Smooth muscle cell (in vitro differentiated cells): ENCODE data around the gene SHROOM3. TPM values are rescaled to one million over a fixed set of nuclear protein-coding genes. Genes with fewer than 3 reads are reported as not detected.
A peak's percentile ranks its signal among the peaks of the same experiment; 100 is the strongest.

ENCODE experiments used
- DNase-seq: peaks from one replicate; lab custom pipeline; 2025; ENCODE audit not compliant: unreplicated experiment; lab: John Stamatoyannopoulos, UW
- H2AFZ ChIP-seq: fragments of 200-600 bp; sonication (generic); 2 replicates; pipeline ENCODE4 v1.6.0; 2016; ENCODE audit warnings: antibody characterized with exemption, low read depth, mild to moderate bottlenecking
- H3F3A ChIP-seq: fragments of 200-600 bp; sonication (generic); 2 replicates; pipeline ENCODE4 v1.6.0; 2017; ENCODE audit warnings: antibody characterized with exemption, low read depth
- H3K27ac ChIP-seq: fragments of 200-600 bp; sonication (generic); 2 replicates; pipeline ENCODE4 v1.5.1; 2016; ENCODE audit warnings: low read depth, mild to moderate bottlenecking
- H3K27me3 ChIP-seq: fragments of 200-600 bp; sonication (generic); 2 replicates; pipeline ENCODE4 v1.6.1; 2016; ENCODE audit warnings: low read depth, mild to moderate bottlenecking
- H3K36me3 ChIP-seq: fragments of 200-600 bp; sonication (generic); 2 replicates; pipeline ENCODE4 v1.5.1; 2016; ENCODE audit warnings: low read depth
- H3K4me1 ChIP-seq: fragments of 200-600 bp; sonication (generic); 2 replicates; pipeline ENCODE4 v1.5.1; 2016; ENCODE audit warnings: low read depth
- H3K4me2 ChIP-seq: fragments of 200-600 bp; sonication (generic); 2 replicates; pipeline ENCODE4 v1.6.0; 2016; ENCODE audit warnings: mild to moderate bottlenecking
- H3K4me3 ChIP-seq: fragments of 200-600 bp; sonication (generic); 2 replicates; pipeline ENCODE4 v1.5.1; 2016; ENCODE audit warnings: mild to moderate bottlenecking
- H3K79me2 ChIP-seq: fragments of 200-600 bp; sonication (generic); 2 replicates; pipeline ENCODE4 v1.6.0; 2016; ENCODE audit warnings: low read depth, mild to moderate bottlenecking
- H3K9ac ChIP-seq: fragments of 200-600 bp; sonication (generic); 2 replicates; pipeline ENCODE4 v1.6.0; 2016; ENCODE audit warnings: low read depth
- H3K9me3 ChIP-seq: fragments of 200-600 bp; sonication (generic); replicated peaks from 2 replicates; pipeline ENCODE4 v1.5.1; 2016; ENCODE audit warnings: low read depth
- H4K20me1 ChIP-seq: fragments of 200-600 bp; sonication (generic); 2 replicates; pipeline ENCODE4 v1.6.0; 2016; ENCODE audit warnings: low read depth
- WGBS: methylation state at CpG from one replicate; pipeline ENCODE4 v1.1.7; 2016; ENCODE audit warnings: low lambda C conversion rate; 5-methylcytosine and 5-hydroxymethylcytosine counted together
- polyA plus RNA-seq: library from polyadenylated mRNA; unstranded; fragments of >200 nt; fragmentation: Nextera tagmentation; extraction: Ambion mirVana; gene quantifications from 2 replicates; pipeline ENCODE4 v1.2.1, GENCODE V29; 2016
- total RNA-seq: library from RNA; depleted of rRNA; stranded (reverse); fragments of >200 nt; gene quantifications from 2 replicates; pipeline ENCODE4 v1.2.3, GENCODE V29; 2014
- TF ChIP-seq, protein P1 (sequence below): fragments of 200-600 bp; sonication (generic); IDR thresholded peaks from 2 replicates; pipeline ENCODE4 v1.5.1; 2017; ENCODE audit warnings: borderline replicate concordance, mild to moderate bottlenecking, antibody characterized with exemption; ENCODE audit not compliant: insufficient read depth, poor library complexity, severe bottlenecking

The SHROOM3 gene
- total and polyA plus RNA-seq, 2 experiments from 2014 or later: 10.0 to 31.9 TPM

GRCh38 chr4:76615999-76616398, 181.0 kb downstream of the SHROOM3 start:
- Histone ChIP-seq H3K4me2 (no peak overlapping the region), H3K4me1 (peaks cover 13% of the 10 kb centered on the region), H4K20me1 (no peaks in the 10 kb centered on the region), H2AFZ (no peak overlapping the region), H3K4me3 (no peak overlapping the region), H3K9ac (no peak overlapping the region), H3K27ac (no peak overlapping the region), H3K27me3 (no peaks in the 10 kb centered on the region), H3K79me2 (peaks cover 7% of the 10 kb centered on the region), H3F3A (no peaks in the 10 kb centered on the region), H3K9me3 (no peaks in the 10 kb centered on the region), H3K36me3 (no peaks in the 10 kb centered on the region)
- 84% methylated on average over 3 of the region's 3 CpGs for WGBS
- no peak for DNase-seq
- TF ChIP-seq, protein P1, sequence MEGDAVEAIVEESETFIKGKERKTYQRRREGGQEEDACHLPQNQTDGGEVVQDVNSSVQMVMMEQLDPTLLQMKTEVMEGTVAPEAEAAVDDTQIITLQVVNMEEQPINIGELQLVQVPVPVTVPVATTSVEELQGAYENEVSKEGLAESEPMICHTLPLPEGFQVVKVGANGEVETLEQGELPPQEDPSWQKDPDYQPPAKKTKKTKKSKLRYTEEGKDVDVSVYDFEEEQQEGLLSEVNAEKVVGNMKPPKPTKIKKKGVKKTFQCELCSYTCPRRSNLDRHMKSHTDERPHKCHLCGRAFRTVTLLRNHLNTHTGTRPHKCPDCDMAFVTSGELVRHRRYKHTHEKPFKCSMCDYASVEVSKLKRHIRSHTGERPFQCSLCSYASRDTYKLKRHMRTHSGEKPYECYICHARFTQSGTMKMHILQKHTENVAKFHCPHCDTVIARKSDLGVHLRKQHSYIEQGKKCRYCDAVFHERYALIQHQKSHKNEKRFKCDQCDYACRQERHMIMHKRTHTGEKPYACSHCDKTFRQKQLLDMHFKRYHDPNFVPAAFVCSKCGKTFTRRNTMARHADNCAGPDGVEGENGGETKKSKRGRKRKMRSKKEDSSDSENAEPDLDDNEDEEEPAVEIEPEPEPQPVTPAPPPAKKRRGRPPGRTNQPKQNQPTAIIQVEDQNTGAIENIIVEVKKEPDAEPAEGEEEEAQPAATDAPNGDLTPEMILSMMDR: no peak

DNA sequence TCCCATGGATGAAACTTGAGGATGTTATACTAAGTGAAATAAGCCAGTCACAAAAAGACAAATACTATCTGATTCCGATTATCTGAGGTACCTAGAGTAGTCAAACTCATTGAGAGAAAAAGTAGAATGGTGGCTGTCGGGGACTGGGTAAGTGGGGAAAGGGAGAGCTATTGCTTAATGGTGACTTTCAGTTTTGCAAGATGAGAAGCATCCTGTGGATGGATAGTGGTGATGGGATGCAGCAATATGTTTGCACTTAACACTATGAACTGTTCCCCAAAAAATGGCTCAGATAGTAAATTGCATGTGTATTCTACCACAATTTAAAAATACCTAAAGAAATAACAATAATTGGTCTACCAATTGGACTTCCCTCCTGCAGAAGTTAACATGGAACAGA, 181.5 kb downstream of the SHROOM3 start:
- H3K27me3 ChIP-seq: no peaks in the 10 kb centered on the region
- no peak for DNase-seq
- no peak overlapping the region for H3K4me3 ChIP-seq
- H3K9me3 ChIP-seq: no peaks in the 10 kb centered on the region
- no peaks in the 10 kb centered on the region for H4K20me1 ChIP-seq
- no peak overlapping the region for H2AFZ ChIP-seq
- H3K4me1 ChIP-seq: peaks cover 7% of the 10 kb centered on the region
- H3K27ac ChIP-seq: no peak overlapping the region
- peaks cover 5% of the 10 kb centered on the region for H3K79me2 ChIP-seq
- no peaks in the 10 kb centered on the region for H3K36me3 ChIP-seq
- no peaks in the 10 kb centered on the region for H3F3A ChIP-seq
- TF ChIP-seq, protein P1: no peak
- 95% methylated on average over 2 of the region's 2 CpGs for WGBS
- no peak overlapping the region for H3K4me2 ChIP-seq
- no peak overlapping the region for H3K9ac ChIP-seq

- Histone ChIP-seq H3K4me1 (peaks cover 26% of the 10 kb centered on the region), H3K27ac (peak overlapping the region; percentile 98), H3K79me2 (peaks cover 5% of the 10 kb centered on the region), H3F3A (peaks cover 15% of the 10 kb centered on the region), H3K9me3 (no peaks in the 10 kb centered on the region), H3K4me3 (no peak overlapping the region), H4K20me1 (no peaks in the 10 kb centered on the region), H3K4me2 (no peak overlapping the region), H3K9ac (no peak overlapping the region), H2AFZ (no peak overlapping the region), H3K36me3 (no peaks in the 10 kb centered on the region), H3K27me3 (no peaks in the 10 kb centered on the region)
- TF ChIP-seq, protein P1: no peak
- DNase-seq: no peak
- 51% methylated on average over 4 of the region's 4 CpGs for WGBS
Observed at GRCh38 chr4:76620723-76621468, 185.9 kb downstream of the SHROOM3 start.

GRCh38 chr4:76622126-76622525, 187.1 kb downstream of the SHROOM3 start:
- H3K27ac ChIP-seq: peak overlapping the region; percentile 98
- no peaks in the 10 kb centered on the region for H3K27me3 ChIP-seq
- no peak overlapping the region for H3K4me3 ChIP-seq
- H3K4me2 ChIP-seq: peak overlapping the region; percentile 81
- H3K79me2 ChIP-seq: peaks cover 5% of the 10 kb centered on the region
- H2AFZ ChIP-seq: peak overlapping the region; percentile 41
- H3F3A ChIP-seq: peaks cover 15% of the 10 kb centered on the region
- WGBS: 50% methylated on average over 4 of the region's 4 CpGs
- H3K4me1 ChIP-seq: peaks cover 26% of the 10 kb centered on the region
- H4K20me1 ChIP-seq: no peaks in the 10 kb centered on the region
- no peak for DNase-seq
- H3K9ac ChIP-seq: peak overlapping the region; percentile 90
- no peaks in the 10 kb centered on the region for H3K36me3 ChIP-seq
- TF ChIP-seq, protein P1: no peak
- H3K9me3 ChIP-seq: no peaks in the 10 kb centered on the region
